ENCODE data around the gene SPATA32.

DNA sequence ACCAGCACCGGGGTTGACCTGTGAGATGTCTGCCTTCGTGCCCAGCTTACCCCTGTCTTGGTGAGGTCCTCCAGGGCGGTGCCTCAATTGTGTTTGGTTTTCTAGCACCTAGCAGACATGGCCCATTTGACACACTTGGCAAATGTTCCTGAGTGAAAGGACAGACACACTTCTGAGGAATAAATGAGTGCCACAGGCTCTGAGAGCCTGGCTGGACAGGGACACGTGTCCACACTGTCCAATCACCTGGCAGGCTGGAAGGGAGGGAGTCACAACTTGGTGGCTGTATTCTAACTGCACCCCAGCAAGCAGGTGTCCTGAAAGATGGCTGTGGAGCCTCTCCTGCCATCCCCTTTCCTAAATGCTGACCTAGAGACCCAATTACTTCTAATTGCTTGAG lies 47.5 kb upstream of the SPATA32 start:
- TF ChIP-seq, protein P1, sequence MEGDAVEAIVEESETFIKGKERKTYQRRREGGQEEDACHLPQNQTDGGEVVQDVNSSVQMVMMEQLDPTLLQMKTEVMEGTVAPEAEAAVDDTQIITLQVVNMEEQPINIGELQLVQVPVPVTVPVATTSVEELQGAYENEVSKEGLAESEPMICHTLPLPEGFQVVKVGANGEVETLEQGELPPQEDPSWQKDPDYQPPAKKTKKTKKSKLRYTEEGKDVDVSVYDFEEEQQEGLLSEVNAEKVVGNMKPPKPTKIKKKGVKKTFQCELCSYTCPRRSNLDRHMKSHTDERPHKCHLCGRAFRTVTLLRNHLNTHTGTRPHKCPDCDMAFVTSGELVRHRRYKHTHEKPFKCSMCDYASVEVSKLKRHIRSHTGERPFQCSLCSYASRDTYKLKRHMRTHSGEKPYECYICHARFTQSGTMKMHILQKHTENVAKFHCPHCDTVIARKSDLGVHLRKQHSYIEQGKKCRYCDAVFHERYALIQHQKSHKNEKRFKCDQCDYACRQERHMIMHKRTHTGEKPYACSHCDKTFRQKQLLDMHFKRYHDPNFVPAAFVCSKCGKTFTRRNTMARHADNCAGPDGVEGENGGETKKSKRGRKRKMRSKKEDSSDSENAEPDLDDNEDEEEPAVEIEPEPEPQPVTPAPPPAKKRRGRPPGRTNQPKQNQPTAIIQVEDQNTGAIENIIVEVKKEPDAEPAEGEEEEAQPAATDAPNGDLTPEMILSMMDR (IDR thresholded peaks at IDR 0.05), result no peak
- TF ChIP-seq POLR2AphosphoS5 (IDR thresholded peaks at IDR 0.05), result no peak
- TF ChIP-seq POLR2A (IDR thresholded peaks at IDR 0.05), result no peak
